Memory B cell (primary cell): ENCODE measurements around the gene CNDP2.

Experiments used
- ATAC-seq: fragments of 150-1000 bp; cut with Tn5 transposase; 2 replicates; pipeline ENCODE4 v1.10.0; 2021; ENCODE audit warnings: low read depth, mild to moderate bottlenecking, moderate library complexity
- DNase-seq, 2 donors: peaks; one replicate each; pipeline ENCODE4 v3.0.0; 2022; ENCODE audit warnings: low spot score in 2 of 2
- H3K27ac Mint-ChIP-seq: one replicate; pipeline ENCODE4 v1.8.0; 2022; ENCODE audit warnings: mild to moderate bottlenecking, moderate library complexity, mixed read lengths
- H3K27me3 Mint-ChIP-seq: one replicate; pipeline ENCODE4 v1.8.0; 2022; ENCODE audit warnings: mixed read lengths
- H3K36me3 Mint-ChIP-seq: one replicate; pipeline ENCODE4 v1.8.0; 2022; ENCODE audit warnings: mild to moderate bottlenecking, mixed read lengths
- H3K4me1 Mint-ChIP-seq: one replicate; pipeline ENCODE4 v1.8.0; 2022; ENCODE audit warnings: mixed read lengths
- H3K4me3 Mint-ChIP-seq: one replicate; pipeline ENCODE4 v1.8.0; 2022; ENCODE audit warnings: mild to moderate bottlenecking, moderate library complexity, mixed read lengths
- H3K9me3 Mint-ChIP-seq: one replicate; pipeline ENCODE4 v1.8.0; 2022; ENCODE audit warnings: mixed read lengths

The CNDP2 gene

DNA sequence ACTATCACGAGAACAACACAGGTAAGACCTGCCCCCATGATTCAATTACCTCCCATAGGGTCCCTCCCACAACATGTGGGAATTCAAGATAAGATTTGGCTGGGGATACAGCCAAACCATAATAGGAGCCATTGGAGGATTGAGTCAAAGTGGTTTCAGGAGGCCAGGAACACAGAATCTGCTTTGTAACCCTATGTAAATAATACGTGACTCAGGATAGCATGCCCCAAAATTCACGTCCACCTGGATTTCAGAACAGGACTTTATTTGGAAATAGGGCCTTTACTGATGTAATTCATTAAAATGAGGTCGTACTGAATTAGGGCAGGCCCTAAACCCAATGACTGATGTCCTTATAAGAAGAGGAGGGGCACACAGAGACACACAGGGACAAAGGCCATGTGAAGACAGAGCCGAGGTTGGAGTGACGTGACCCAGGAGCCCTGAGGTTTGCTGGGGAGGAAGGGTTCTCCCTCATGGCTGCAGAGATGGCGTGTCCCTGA is 16.0 kb upstream of the CNDP2 start:
- no peak for DNase-seq
- H3K27ac Mint-ChIP-seq: no peak overlapping the region
- H3K36me3 Mint-ChIP-seq: no peaks in the 10 kb centered on the region

DNA sequence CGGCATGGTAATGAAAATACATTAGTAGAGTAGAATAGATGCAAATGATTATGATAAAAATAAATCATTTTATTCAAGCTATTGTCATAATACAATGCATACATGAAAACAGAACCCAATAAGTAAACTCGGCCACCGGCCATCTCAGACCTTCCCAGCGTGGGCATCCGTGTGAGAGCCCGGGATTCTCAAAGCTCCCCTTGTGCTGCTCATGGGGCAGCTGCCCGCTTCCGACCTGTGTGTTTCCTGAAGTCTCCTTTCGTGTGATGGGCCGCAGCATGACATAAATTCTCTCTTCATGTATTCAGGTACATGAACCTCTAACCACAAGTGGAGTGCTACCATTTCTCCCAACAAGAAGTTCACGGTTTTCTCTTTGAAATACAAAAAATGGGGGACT is 13.5 kb upstream of the CNDP2 start:
- Mint-ChIP-seq H3K27me3 (peaks cover 22% of the 10 kb centered on the region), H3K4me3 (no peak overlapping the region), H3K27ac (no peak overlapping the region), H3K4me1 (no peaks in the 10 kb centered on the region), H3K36me3 (no peaks in the 10 kb centered on the region), H3K9me3 (no peaks in the 10 kb centered on the region)
- no peak for DNase-seq
- ATAC-seq: no peak

More for the DNA sequence above, 16.0 kb upstream of the CNDP2 start:
- no peaks in the 10 kb centered on the region for H3K9me3 Mint-ChIP-seq
- ATAC-seq: no peak
- H3K4me3 Mint-ChIP-seq: no peak overlapping the region
- H3K27me3 Mint-ChIP-seq: peaks cover 21% of the 10 kb centered on the region
- H3K4me1 Mint-ChIP-seq: no peaks in the 10 kb centered on the region

DNA sequence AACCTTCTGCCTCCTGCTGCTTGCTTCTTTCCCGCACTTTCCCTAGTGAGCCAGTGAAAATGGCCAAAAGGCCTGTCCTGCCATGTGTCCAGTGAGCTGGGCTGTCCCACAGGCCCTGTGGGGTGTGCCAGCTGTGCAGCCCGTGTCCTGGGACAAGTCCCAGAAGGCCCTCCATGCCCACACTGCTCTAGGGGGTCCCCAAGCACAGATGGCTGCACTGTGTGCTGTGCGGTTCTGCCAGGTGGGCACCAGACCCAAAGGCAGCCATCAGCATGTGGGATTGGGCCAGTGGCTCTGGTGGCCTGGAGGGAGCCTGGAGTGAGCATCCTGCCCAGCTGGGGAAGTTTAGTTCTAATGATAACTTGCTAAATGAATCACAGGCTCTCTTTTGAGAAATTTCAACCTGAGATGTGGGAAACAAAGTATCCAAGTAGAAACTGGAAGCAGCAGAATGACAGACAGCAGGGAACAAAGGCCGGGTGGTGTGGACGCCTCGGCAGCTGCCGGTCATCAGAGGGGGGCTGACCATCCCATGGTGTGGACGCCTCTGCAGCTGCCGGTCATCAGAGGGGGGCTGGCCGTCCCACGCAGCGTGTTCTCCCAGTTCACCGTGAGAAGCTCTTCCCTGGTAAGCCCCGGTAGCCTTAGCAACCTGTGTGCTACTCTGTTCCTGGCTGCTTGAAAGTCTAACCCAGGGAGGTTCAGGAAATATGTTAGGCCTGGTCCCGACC is 9.9 kb upstream of the CNDP2 start:
- Mint-ChIP-seq H3K27me3 (peaks cover 10% of the 10 kb centered on the region), H3K27ac (no peak overlapping the region), H3K4me1 (no peaks in the 10 kb centered on the region), H3K36me3 (no peaks in the 10 kb centered on the region), H3K4me3 (no peak overlapping the region), H3K9me3 (no peaks in the 10 kb centered on the region)
- DNase-seq (no peak), ATAC-seq (no peak)

DNA sequence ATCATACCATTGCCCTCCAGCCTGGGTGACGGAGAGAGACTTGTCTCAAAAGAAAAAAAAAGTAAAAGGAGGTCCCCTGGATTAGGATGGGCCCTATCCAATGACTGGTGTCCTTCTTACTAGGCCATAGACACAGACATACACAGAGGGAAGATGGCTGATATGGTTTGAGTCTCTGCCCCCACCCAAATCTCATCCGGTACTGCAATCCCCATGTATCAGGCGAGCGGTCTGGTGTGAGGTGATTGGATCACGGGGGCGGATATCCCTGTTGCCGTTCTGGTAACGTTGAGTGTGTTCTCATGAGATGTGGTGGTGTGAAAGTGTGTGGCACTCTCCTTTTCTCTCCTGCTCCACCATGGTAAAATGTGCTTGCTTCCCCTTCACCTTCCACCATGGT is 7.8 kb upstream of the CNDP2 start:
- Mint-ChIP-seq H3K27ac (no peak overlapping the region), H3K27me3 (peaks cover 8% of the 10 kb centered on the region), H3K9me3 (peaks cover 2% of the 10 kb centered on the region)

DNA sequence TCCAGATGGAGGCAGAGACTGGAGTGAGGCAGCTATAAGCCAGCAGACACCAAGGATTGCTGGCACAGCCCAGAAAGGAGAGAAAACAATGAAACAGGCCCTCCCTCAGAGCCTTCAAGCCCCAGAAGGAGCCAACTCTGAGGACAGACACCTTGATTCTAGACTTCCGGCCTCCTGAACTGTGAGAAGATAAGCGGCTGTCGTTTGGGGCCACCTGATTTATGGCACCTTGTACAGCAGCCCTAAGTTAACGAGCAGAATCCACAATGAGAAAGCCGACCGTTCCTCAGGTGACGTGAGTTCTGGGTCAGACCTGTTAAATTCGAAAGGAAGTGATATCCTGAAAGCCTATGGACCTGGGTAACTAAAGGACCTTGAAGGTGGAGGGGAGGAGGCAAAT is 7.3 kb upstream of the CNDP2 start:
- Mint-ChIP-seq H3K4me1 (peaks cover 3% of the 10 kb centered on the region), H3K9me3 (peaks cover 2% of the 10 kb centered on the region), H3K27ac (no peak overlapping the region), H3K27me3 (peaks cover 8% of the 10 kb centered on the region), H3K4me3 (no peak overlapping the region), H3K36me3 (no peaks in the 10 kb centered on the region)
- no peak for DNase-seq
- ATAC-seq: no peak

More for the DNA sequence above, 7.8 kb upstream of the CNDP2 start:
- no peaks in the 10 kb centered on the region for H3K4me1 Mint-ChIP-seq
- no peaks in the 10 kb centered on the region for H3K36me3 Mint-ChIP-seq
- DNase-seq (no peak), ATAC-seq (no peak)
- no peak overlapping the region for H3K4me3 Mint-ChIP-seq

DNA sequence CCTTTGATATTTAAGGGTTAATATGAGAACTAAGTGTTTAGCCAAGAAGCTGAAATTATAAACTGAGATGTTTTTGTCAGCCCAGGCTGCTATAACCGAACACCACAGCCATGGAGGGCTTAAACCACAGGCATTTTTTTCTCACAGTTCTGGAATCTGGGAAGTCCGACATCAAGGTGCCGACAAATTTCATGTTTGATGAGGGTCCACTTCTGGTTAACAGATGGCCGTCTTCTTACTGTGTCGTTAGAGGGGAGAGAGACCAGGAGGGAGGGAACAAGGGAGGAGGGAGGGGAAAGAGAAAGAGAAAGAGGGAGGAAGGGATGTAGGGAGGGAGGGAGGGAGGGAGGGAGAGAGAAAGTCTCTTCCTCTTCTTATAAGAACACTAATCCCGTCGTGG is 6.5 kb upstream of the CNDP2 start:
- H3K9me3 Mint-ChIP-seq: peaks cover 2% of the 10 kb centered on the region

DNA sequence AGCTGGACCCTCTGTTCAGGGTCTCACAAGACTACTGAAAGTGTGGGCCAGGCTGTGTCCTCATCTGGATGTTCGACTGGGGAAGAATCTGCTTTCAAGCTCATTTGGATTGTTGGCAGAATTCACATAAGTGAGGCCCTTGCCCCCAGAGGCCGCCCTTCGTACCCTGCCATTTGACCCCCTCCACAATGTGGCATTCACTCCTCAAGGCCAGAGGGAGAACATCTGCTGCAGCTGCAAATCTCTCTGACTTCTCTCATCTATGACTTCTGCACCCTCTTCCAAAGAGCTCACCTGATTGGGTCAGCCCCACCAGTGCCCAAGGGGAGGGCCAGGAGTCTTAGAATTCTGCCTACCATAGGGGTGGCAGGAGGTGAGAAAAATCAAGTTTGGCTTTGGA is 3.9 kb upstream of the CNDP2 start:
- ATAC-seq (no peak), DNase-seq (no peak)
- Mint-ChIP-seq H3K27me3 (peaks cover 3% of the 10 kb centered on the region), H3K4me1 (peaks cover 13% of the 10 kb centered on the region), H3K4me3 (no peak overlapping the region), H3K27ac (no peak overlapping the region), H3K9me3 (peaks cover 2% of the 10 kb centered on the region), H3K36me3 (no peaks in the 10 kb centered on the region)

More for the DNA sequence above, 6.5 kb upstream of the CNDP2 start:
- no peak for DNase-seq
- H3K4me1 Mint-ChIP-seq: peaks cover 3% of the 10 kb centered on the region
- no peaks in the 10 kb centered on the region for H3K36me3 Mint-ChIP-seq
- no peak overlapping the region for H3K4me3 Mint-ChIP-seq
- H3K27me3 Mint-ChIP-seq: peaks cover 8% of the 10 kb centered on the region
- H3K27ac Mint-ChIP-seq: no peak overlapping the region
- no peak for ATAC-seq

DNA sequence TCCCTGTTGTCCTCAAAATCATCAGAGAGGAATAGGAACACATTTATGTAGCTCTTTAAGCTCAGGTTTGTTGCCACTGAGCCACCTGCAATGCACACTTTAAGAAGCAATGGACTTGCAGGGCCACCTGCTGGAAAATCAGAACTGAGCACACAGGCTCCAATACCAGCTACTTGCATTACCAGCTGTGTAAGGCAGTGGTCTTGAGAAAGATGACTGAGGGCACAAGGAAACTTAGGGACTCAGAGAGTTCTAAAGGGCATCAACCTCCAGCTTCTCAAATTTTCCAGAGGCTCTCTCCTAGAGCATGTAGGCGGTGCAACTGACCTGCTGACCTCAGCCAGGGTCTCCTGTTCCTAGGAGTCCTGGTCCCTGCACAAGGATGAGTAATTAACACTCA is 2.5 kb upstream of the CNDP2 start:
- ATAC-seq: peak; percentile 26
- H3K27me3 Mint-ChIP-seq: no peaks in the 10 kb centered on the region
- no peak overlapping the region for H3K4me3 Mint-ChIP-seq

DNA sequence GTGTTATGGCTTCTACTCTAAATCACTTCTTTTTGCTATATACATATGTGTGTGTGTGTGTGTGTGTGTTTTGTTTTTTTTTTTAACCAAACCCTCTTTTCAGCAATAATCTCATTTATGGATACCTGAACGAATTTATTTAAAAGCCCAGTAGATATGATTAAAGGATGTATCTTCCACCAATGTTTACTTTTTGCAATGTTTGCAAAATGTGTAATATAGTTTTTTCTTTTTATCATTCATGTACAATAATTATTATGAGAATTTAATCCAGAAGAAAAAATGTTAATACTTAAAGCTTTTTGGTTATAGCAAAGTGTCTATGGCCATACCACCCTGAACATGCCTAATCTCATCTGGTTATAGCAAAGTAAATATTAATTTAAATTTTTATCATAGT is 1.6 kb upstream of the CNDP2 start:
- no peak overlapping the region for H3K4me3 Mint-ChIP-seq

More for the DNA sequence above, 2.5 kb upstream of the CNDP2 start:
- peaks cover 19% of the 10 kb centered on the region for H3K4me1 Mint-ChIP-seq
- peak in 1 of 2 donors; percentile 33 for DNase-seq
- no peaks in the 10 kb centered on the region for H3K36me3 Mint-ChIP-seq
- H3K9me3 Mint-ChIP-seq: peaks cover 2% of the 10 kb centered on the region
- H3K27ac Mint-ChIP-seq: no peak overlapping the region

DNA sequence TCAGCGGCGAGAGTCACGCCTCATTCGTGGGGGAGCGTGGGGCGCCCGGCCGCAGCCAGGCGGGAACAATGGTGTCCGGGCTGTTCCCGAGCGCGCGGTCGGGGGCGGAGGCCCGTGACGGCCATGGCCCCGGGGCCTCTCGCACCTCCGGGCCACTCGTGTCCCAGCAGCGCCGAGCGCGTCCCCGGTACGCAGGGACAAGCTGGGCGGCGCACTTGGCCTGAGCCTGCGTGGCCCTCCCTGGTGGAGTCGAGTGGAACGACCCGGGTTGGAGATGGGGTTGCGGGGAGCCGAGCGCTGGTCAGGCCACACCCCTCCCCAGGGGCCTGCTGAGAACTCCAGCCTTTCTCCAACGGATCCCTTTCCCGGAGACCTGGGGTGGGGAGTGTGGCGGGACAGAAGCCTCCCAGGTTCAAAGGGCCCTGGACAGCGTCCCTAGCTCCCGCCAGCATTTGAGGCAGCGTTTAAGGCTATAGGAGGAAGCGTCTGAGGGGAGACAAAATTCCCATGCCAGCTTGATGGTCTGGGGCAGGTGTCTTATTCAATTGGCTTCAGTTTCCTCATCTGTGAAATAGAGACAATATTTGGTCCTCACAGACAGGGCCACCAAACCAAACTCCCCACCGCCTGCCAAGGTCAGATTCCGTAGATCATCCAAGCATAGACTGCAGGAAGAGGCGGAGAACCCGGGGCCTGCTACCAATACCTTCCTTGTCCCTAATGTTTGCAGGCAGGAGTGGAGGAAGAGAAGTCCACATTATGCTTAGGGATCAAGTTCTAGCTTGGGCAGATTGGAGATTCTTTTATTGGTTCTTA is 553 bp downstream of the CNDP2 start:
- Mint-ChIP-seq H3K9me3 (peaks cover 2% of the 10 kb centered on the region), H3K27me3 (no peaks in the 10 kb centered on the region), H3K4me3 (peak overlapping the region; percentile 93), H3K4me1 (peaks cover 32% of the 10 kb centered on the region), H3K36me3 (peaks cover 7% of the 10 kb centered on the region), H3K27ac (peak overlapping the region; percentile 96)
- peak; percentile 8 for ATAC-seq
- peak in 1 of 2 donors; percentile 25 for DNase-seq

More for the DNA sequence above, 1.6 kb upstream of the CNDP2 start:
- Mint-ChIP-seq H3K27ac (no peak overlapping the region), H3K27me3 (no peaks in the 10 kb centered on the region), H3K36me3 (no peaks in the 10 kb centered on the region), H3K9me3 (peaks cover 2% of the 10 kb centered on the region), H3K4me1 (peaks cover 23% of the 10 kb centered on the region)
- DNase-seq (no peak), ATAC-seq (no peak)

DNA sequence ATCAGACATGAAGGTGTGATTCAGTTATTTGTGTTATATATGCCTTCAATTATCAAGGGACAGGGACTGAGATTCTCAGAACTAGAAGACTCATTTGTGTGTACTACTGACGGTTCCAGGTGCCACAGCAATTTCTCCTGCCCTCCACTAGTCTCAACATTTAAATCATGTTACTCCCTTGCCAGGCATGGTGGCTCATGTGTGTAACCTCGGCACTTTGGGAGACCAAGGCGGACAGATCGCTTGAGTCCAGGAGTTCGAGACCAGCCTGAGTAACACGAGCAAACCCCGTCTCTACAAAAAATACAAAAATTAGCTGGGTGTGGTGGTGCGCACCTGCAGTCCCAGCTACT is 1.1 kb downstream of the CNDP2 start:
- H3K4me1 Mint-ChIP-seq: peaks cover 32% of the 10 kb centered on the region

DNA sequence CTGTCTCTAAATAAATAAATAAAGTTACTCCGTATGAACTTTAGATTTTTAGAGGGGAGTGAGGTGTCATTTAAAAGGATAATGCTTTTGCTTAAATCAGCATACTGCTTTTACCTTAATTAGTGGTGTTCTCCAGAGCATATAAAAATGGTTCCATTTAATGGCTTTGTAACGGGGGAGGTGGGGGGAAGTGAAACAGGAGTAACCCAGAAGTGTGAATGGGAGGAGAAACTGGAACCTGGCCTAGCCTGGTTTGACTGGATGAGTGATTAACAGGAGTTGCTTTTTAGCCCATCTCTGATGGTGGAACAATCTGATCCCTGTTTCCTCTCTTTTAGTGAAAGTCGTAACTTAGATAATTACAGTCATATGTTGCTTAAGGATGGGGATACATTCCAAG is 1.6 kb downstream of the CNDP2 start:
- H3K4me1 Mint-ChIP-seq: peaks cover 32% of the 10 kb centered on the region
- peak overlapping the region; percentile 93 for H3K4me3 Mint-ChIP-seq
- H3K27ac Mint-ChIP-seq: peak overlapping the region; percentile 96
- ATAC-seq: no peak
- no peaks in the 10 kb centered on the region for H3K9me3 Mint-ChIP-seq
- no peak for DNase-seq
- H3K36me3 Mint-ChIP-seq: peaks cover 10% of the 10 kb centered on the region
- no peaks in the 10 kb centered on the region for H3K27me3 Mint-ChIP-seq

More for the DNA sequence above, 1.1 kb downstream of the CNDP2 start:
- no peak for DNase-seq
- no peak for ATAC-seq
- H3K27ac Mint-ChIP-seq: peak overlapping the region; percentile 96
- no peaks in the 10 kb centered on the region for H3K27me3 Mint-ChIP-seq
- peak overlapping the region; percentile 93 for H3K4me3 Mint-ChIP-seq
- no peaks in the 10 kb centered on the region for H3K9me3 Mint-ChIP-seq
- peaks cover 9% of the 10 kb centered on the region for H3K36me3 Mint-ChIP-seq

DNA sequence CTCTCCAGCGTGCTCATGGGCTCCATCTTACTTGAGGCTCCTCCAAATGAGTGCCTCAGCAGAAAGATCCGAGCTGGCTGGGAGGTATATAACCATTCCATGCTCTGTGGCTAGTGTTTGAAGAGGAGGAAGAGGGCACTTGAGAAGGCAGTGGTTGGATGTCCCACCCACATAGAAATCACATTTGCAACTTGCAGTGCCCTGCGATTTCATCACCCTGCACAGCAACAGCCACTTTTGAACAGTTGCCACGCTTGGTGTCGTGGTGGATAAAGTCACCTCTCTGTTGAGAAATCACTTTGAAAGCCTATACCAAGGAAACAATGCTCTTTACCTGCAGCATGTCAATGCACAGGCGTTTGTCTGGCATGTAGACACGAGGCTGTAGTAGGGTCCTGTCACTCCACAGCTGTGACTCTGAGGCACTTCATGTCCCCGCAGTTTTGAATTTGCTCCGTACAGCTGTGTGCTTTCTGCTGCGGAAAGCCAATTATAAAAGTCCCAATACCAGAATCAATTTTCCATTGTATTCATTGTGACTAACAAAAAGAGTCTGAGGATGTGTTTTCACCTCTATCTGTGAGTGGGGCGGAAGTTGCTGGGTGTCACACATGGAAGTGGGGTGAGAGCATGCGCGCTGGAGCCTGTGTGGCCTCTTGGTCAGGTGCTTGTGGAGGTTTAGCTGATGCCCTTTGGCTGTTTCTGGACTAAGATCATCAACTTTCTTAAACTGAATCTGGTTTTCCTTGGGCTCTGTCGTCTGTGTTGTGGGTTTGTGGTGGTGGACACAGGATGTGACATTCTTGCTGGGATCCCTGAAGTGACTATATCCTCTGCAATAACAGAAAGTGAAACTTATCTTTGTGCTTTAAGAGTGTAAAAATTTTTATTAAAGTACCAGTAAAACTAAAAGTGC is 2.8 kb downstream of the CNDP2 start:
- Mint-ChIP-seq H3K27ac (peak overlapping the region; percentile 96), H3K9me3 (no peaks in the 10 kb centered on the region), H3K4me1 (peaks cover 32% of the 10 kb centered on the region), H3K36me3 (peaks cover 15% of the 10 kb centered on the region), H3K4me3 (peak overlapping the region; percentile 99), H3K27me3 (no peaks in the 10 kb centered on the region)
- peak; percentile 42 for ATAC-seq
- DNase-seq: peak; percentile 38 to 45
